ENCODE data around the gene TBX22. TPM values are rescaled to one million over a fixed set of nuclear protein-coding genes. Genes with fewer than 3 reads are reported as not detected.
"Not testable (repeated sequence)": the region's sequence is repeated elsewhere in the genome, so short reads cannot be mapped to it uniquely, and the experiment has no call there.

The TBX22 gene
- total and polyA plus RNA-seq, 4 donors: not detected

DNA sequence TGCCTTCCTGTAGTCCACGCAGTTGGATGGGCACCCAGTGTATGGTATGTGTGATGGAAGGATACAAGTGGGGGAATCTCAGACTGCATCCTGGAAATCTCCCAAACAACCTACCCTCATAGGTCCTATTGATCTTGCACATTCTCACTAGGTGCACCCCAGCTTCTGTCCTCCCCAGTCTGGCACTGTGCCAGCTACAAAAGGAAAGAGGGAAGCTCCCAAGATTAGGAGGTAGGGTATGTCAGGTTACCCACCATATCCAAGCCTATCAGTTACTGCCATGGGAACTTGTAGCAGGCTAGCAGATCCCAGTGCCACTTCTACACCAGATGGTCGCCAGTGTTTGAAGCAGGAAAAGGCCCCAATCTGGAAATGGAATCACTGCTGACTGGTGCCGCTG, 11.6 kb downstream of the TBX22 start:
- WGBS: 75% methylated on average over 3 of the region's 3 CpGs
- Histone ChIP-seq H3K27ac (ENCODE audit: low read depth in 1 of 2, low read length in 2 of 2) (no peak overlapping the region), H3K36me3 (ENCODE audit: control insufficient read depth in 4 of 4, insufficient read depth in 3 of 4, low read depth in 1 of 4, low read length in 3 of 4) (no peaks in the 10 kb centered on the region), H3K4me3 (ENCODE audit: low read depth in 1 of 3, low read length in 3 of 3) (no peak overlapping the region), H3K9me3 (ENCODE audit: control insufficient read depth in 4 of 4, low read length in 3 of 4) (no peaks in the 10 kb centered on the region), H3K27me3 (ENCODE audit: control insufficient read depth in 4 of 4, insufficient read depth in 4 of 4, low read length in 3 of 4) (peaks cover 0 to 3% (median 0%) of the 10 kb centered on the region in 4 donors), H3K9ac (ENCODE audit: low read depth in 1 of 2, low read length in 2 of 2) (no peak overlapping the region), H3K4me1 (ENCODE audit: control insufficient read depth in 4 of 4, insufficient read depth in 4 of 4, low read length in 3 of 4) (no peaks in the 10 kb centered on the region)
- no peak for TF ChIP-seq RAD21 (IDR thresholded peaks at IDR 0.05)
- TF ChIP-seq, protein P1, sequence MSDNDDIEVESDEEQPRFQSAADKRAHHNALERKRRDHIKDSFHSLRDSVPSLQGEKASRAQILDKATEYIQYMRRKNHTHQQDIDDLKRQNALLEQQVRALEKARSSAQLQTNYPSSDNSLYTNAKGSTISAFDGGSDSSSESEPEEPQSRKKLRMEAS (IDR thresholded peaks at IDR 0.05): no peak
- TF ChIP-seq HNF4G (IDR thresholded peaks at IDR 0.05): no peak
- no peak for DNase-seq (ENCODE audit: low spot score)

DNA sequence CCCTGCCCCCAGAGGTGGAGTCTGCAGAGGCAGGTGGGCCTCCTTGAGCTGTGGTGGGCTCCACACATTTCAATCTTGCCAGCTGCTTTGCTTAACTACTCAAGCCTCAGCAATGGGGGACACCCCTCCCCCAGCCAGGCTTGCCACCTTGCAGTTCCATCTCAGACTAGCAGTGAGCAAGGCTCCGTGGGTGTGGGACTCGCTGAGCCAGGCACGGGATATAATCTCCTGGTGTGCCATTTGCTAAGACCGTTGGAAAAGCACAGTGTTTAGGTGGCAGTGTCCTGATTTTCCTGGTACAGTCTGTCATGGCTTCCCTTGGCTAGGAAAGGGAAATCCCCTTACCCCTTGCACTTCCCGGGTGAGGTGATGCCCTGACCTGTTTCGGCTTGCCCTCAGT, 51.6 kb downstream of the TBX22 start:
- H3K27me3 ChIP-seq (ENCODE audit: control insufficient read depth in 4 of 4, insufficient read depth in 4 of 4, low read length in 3 of 4); H3K36me3 ChIP-seq (ENCODE audit: control insufficient read depth in 4 of 4, insufficient read depth in 3 of 4, low read depth in 1 of 4, low read length in 3 of 4); DNase-seq (ENCODE audit: low spot score); H3K4me3 ChIP-seq (ENCODE audit: low read depth in 1 of 3, low read length in 3 of 3); H3K27ac ChIP-seq (ENCODE audit: low read depth in 1 of 2, low read length in 2 of 2); H3K9ac ChIP-seq (ENCODE audit: low read depth in 1 of 2, low read length in 2 of 2); H3K4me1 ChIP-seq (ENCODE audit: control insufficient read depth in 4 of 4, insufficient read depth in 4 of 4, low read length in 3 of 4): not testable (repeated sequence)
- H3K9me3 ChIP-seq (ENCODE audit: control insufficient read depth in 4 of 4, low read length in 3 of 4): peaks cover 0 to 15% (median 7%) of the 10 kb centered on the region in 4 donors
- WGBS: 82% methylated on average over 6 of the region's 6 CpGs

DNA sequence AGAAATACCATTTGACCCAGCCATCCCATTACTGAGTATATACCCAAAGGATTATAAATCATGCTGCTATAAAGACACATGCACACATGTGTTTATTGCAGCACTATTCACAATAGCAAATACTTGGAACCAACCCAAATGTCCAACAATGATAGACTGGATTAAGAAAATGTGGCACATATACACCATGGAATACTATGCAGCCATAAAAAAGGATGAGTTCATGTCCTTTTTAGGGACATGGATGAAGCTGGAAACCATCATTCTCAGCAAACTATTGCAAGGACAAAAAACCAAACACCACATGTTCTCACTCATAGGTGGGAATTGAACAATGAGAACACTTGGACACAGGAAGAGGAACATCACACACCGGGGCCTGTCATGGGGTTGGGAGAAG, 61.1 kb downstream of the TBX22 start:
- not testable (repeated sequence) for H3K4me3 ChIP-seq (ENCODE audit: low read depth in 1 of 3, low read length in 3 of 3); H3K9ac ChIP-seq (ENCODE audit: low read depth in 1 of 2, low read length in 2 of 2); H3K9me3 ChIP-seq (ENCODE audit: control insufficient read depth in 4 of 4, low read length in 3 of 4); H3K36me3 ChIP-seq (ENCODE audit: control insufficient read depth in 4 of 4, insufficient read depth in 3 of 4, low read depth in 1 of 4, low read length in 3 of 4); H3K4me1 ChIP-seq (ENCODE audit: control insufficient read depth in 4 of 4, insufficient read depth in 4 of 4, low read length in 3 of 4); DNase-seq (ENCODE audit: low spot score); H3K27ac ChIP-seq (ENCODE audit: low read depth in 1 of 2, low read length in 2 of 2); H3K27me3 ChIP-seq (ENCODE audit: control insufficient read depth in 4 of 4, insufficient read depth in 4 of 4, low read length in 3 of 4)
- 88% methylated on average over 1 of the region's 1 CpG for WGBS
